Heart left ventricle (tissue), 13 donors: ENCODE measurements around the gene NFKB2.

ENCODE experiments used
- CTCF ChIP-seq, 12 donors: fragments of 200-600 bp; sonication (generic) in 4 of 12; IDR thresholded peaks; one replicate each; pipeline versions ENCODE4 v1.5.0 to v1.8.0; 2018 to 2022; ENCODE audit warnings: antibody characterized with exemption in 12 of 12, mild to moderate bottlenecking in 5 of 12
- POLR2A ChIP-seq, 2 donors: fragments of 450-650 bp; IDR thresholded peaks; one replicate each; pipeline ENCODE4 v1.6.1; 2017; ENCODE audit warnings: antibody characterized with exemption in 2 of 2, mild to moderate bottlenecking in 2 of 2, moderate library complexity in 2 of 2
- donor health status: ischemic (EF 13 %, LVEDD 7.1; RV severe dilation, severe dysfunction).
- donor health status: DM: no; HTN: yes; CAD: no.
- donor health status: DM: no; HTN: no; CAD: no.
- donor health status: ischemic (EF 25% LVEDD 6.9; RV normal size, moderate dysfunction).
- donor health status: ischemic (EF 25% LVEDD 5.7; RV mildly dilated, moderate dysfunction).
- donor health status: ischemic (EF 35%, LVEDD 5.7; RV mildly dilated, moderate dysfunction).
- donor health status: nonischemic (EF 11% LVEDD 7.7; RV severe dilation, severe dysfunction).
- donor health status: DM: yes; HTN: yes; CAD: no.
- donor health status: PGD.
- donor health status: ischemic (EF 29% LVEDD 5.4; RV normal size, mild dysfunction).
- donor health status: nonischemic (EF 23%, LVEDD 6.1; RV moderate dilation, normal function).

GRCh38 chr10:102424145-102424544 lies 28.6 kb downstream of the NFKB2 start:
- TF ChIP-seq CTCF (IDR thresholded peaks at IDR 0.05) (no peak), POLR2A (IDR thresholded peaks at IDR 0.05) (no peak)
